K562 (cell line): ENCODE measurements around the gene ZNF428. TPM values are rescaled to one million over a fixed set of nuclear protein-coding genes. Genes with fewer than 3 reads are reported as not detected.

Experiments used
- BHLHE40 ChIP-seq: IDR thresholded peaks from 2 replicates; pipeline ENCODE4 v1.6.1; 2011; ENCODE audit warnings: low read length, improper control_type of control experiment
- CBFB ChIP-seq: sonication (generic); formaldehyde crosslinking; IDR thresholded peaks from 2 replicates; pipeline ENCODE4 v1.4.0; 2020; ENCODE audit warnings: mild to moderate bottlenecking, missing genetic modification reagents
- FOS ChIP-seq: IDR thresholded peaks from 3 replicates; pipeline ENCODE4 v1.6.1; 2011; ENCODE audit not compliant: insufficient read length; ENCODE audit errors: extremely low read depth
- GABPB2 ChIP-seq: fragments of 250-450 bp; sonication (Bioruptor Pico); conservative IDR thresholded peaks from 2 replicates; pipeline ENCODE4 v1.5.1; 2021; ENCODE audit warnings: mild to moderate bottlenecking
- HLTF ChIP-seq: fragments of 450-650 bp; IDR thresholded peaks from 2 replicates; pipeline ENCODE4 v1.6.1; 2016
- HMGXB4 ChIP-seq: sonication (generic); formaldehyde crosslinking; IDR thresholded peaks from 2 replicates; pipeline ENCODE4 v1.8.1; 2023; ENCODE audit warnings: mild to moderate bottlenecking, missing genetic modification reagents
- HNRNPH1 ChIP-seq: fragments of 200-400 bp; formaldehyde crosslinking; optimal IDR thresholded peaks from 2 replicates; pipeline ENCODE3; 2017; ENCODE audit warnings: low read depth, mild to moderate bottlenecking, low read length, moderate library complexity
- JUN ChIP-seq, 2 experiments: sonication (generic) in 1 of 2; formaldehyde crosslinking in 1 of 2; IDR thresholded peaks; 2 replicates each; pipeline versions ENCODE4 v1.6.1 to v1.8.0; 2012 to 2022; ENCODE audit warnings: borderline replicate concordance in 2 of 2, mild to moderate bottlenecking in 2 of 2, improper control_type of control experiment in 1 of 2, low read depth in 1 of 2, low read length in 1 of 2, missing genetic modification reagents in 1 of 2
- MEIS2 ChIP-seq: fragments of 450-650 bp; IDR thresholded peaks from 2 replicates; pipeline ENCODE4 v1.6.1; 2014; ENCODE audit warnings: mild to moderate bottlenecking; ENCODE audit not compliant: partially characterized antibody
- MXI1 ChIP-seq: IDR thresholded peaks from 2 replicates; pipeline ENCODE4 v1.6.1; 2011; ENCODE audit warnings: low read depth, mild to moderate bottlenecking, improper control_type of control experiment, low read length
- NCOA4 ChIP-seq: fragments of 450-650 bp; IDR thresholded peaks from 2 replicates; pipeline ENCODE4 v1.6.1; 2018; ENCODE audit warnings: mild to moderate bottlenecking; ENCODE audit not compliant: partially characterized antibody
- NELFE ChIP-seq: IDR thresholded peaks from 2 replicates; pipeline ENCODE4 v1.6.1; 2011; ENCODE audit warnings: mild to moderate bottlenecking; ENCODE audit not compliant: insufficient read depth, insufficient read length
- POLR2B ChIP-seq: fragments of 450-650 bp; IDR thresholded peaks from 2 replicates; pipeline ENCODE4 v1.6.1; 2018; ENCODE audit warnings: low read depth; ENCODE audit not compliant: partially characterized antibody
- RB1 ChIP-seq: fragments of 450-650 bp; IDR thresholded peaks from 2 replicates; pipeline ENCODE4 v1.6.1; 2017; ENCODE audit warnings: low read depth, mild to moderate bottlenecking
- SMAD1 ChIP-seq: fragments of 150-350 bp; IDR thresholded peaks from 2 replicates; pipeline ENCODE4 v1.6.1; 2014; ENCODE audit warnings: low read length, low read depth; ENCODE audit not compliant: partially characterized antibody
- SMC3 ChIP-seq: conservative IDR thresholded peaks from 2 replicates; pipeline ENCODE4 v1.6.1; 2011; ENCODE audit warnings: low read depth, low read length, improper control_type of control experiment; ENCODE audit not compliant: insufficient read depth
- TFAP4 ChIP-seq: sonication (generic); formaldehyde crosslinking; IDR thresholded peaks from 2 replicates; pipeline ENCODE4 v1.8.0; 2022; ENCODE audit warnings: missing genetic modification reagents, mild to moderate bottlenecking, moderate library complexity, borderline replicate concordance
- TSC22D4 ChIP-seq: fragments of 450-650 bp; IDR thresholded peaks from 2 replicates; pipeline ENCODE4 v1.6.1; 2016; ENCODE audit warnings: missing genetic modification characterization, missing biosample characterization, control low read depth
- WHSC1 ChIP-seq: IDR thresholded peaks from one replicate; pipeline ENCODE4 v1.6.1; 2012; ENCODE audit warnings: low read length, control low read depth, inconsistent platforms
- ZFP1 ChIP-seq: fragments of 450-650 bp; formaldehyde crosslinking; IDR thresholded peaks from 2 replicates; pipeline ENCODE4 v1.4.0; 2020; ENCODE audit warnings: mild to moderate bottlenecking, mixed read lengths
- ZKSCAN3 ChIP-seq: fragments of 250-450 bp; sonication (Bioruptor Pico); IDR thresholded peaks from 2 replicates; pipeline ENCODE4 v1.4.0; 2020
- ZNF134 ChIP-seq: fragments of 250-450 bp; sonication (Bioruptor Pico); conservative IDR thresholded peaks from 2 replicates; pipeline ENCODE4 v1.4.0; 2020
- ZNF395 ChIP-seq: fragments of 200-800 bp; sonication (Bioruptor generic); IDR thresholded peaks from 2 replicates; pipeline ENCODE4 v1.6.1; 2017; ENCODE audit warnings: missing genetic modification characterization, missing compliant biosample characterization
- ZNF445 ChIP-seq: fragments of 250-450 bp; sonication (Bioruptor Pico); IDR thresholded peaks from 2 replicates; pipeline ENCODE4 v1.4.0; 2020; ENCODE audit warnings: low read depth, mild to moderate bottlenecking, moderate library complexity
- ZNF583 ChIP-seq: fragments of 250-450 bp; sonication (Bioruptor Pico); IDR thresholded peaks from 2 replicates; pipeline ENCODE4 v1.4.0; 2020
- polyA plus RNA-seq, 8 experiments: library from polyadenylated mRNA; depleted of rRNA in 4 of 8; stranded (reverse) in 5 of 8; unstranded in 3 of 8; fragments of >200 nt; fragmentation: Nextera tagmentation in 2 of 8; fragmentation: Illumina TruSeq in 1 of 8; extraction: Ambion mirVana in 2 of 8; extraction: Trizol in 1 of 8; gene quantifications; 2 replicates each; pipeline versions ENCODE4 v1.2.1 to v1.2.3, GENCODE V29; 2011 to 2014; ENCODE audit warnings: inconsistent platforms in 1 of 8, missing spikeins in 1 of 8
- total RNA-seq, 7 experiments: library from RNA; depleted of rRNA in 6 of 7; stranded (reverse); fragments of >200 nt in 6 of 7; fragmentation: Illumina TruSeq in 2 of 7; extraction: Trizol in 2 of 7; gene quantifications; 2 replicates each; pipeline versions ENCODE4 v1.2.1 to v1.2.3, GENCODE V29; 2011 to 2021; ENCODE audit warnings: low replicate concordance in 1 of 7
- TF ChIP-seq, protein P1 (sequence below): fragments of 250-450 bp; sonication (Bioruptor Pico); IDR thresholded peaks from 2 replicates; pipeline ENCODE4 v1.9.0; 2021; ENCODE audit warnings: mild to moderate bottlenecking

Gene ZNF428
- total and polyA plus RNA-seq, 9 of the 15 experiments (the other 6 are each of a cell fraction or from before 2014, with no cell fraction given) = 0.15 to 85.7 (median 15.9) TPM

- peak; percentile 81 for TF ChIP-seq HMGXB4 (CRISPR knock-in tag)
- no peak for TF ChIP-seq SMC3
- no peak for TF ChIP-seq POLR2B
- no peak for TF ChIP-seq FOS
- no peak for TF ChIP-seq NELFE
- no peak for TF ChIP-seq MXI1
- TF ChIP-seq ZFP1 (CRISPR knock-in tag) = no peak
- TF ChIP-seq HNRNPH1 = no peak
- no peak for TF ChIP-seq SMAD1
- no peak for TF ChIP-seq ZNF134 (CRISPR knock-in tag)
- TF ChIP-seq, protein P1, sequence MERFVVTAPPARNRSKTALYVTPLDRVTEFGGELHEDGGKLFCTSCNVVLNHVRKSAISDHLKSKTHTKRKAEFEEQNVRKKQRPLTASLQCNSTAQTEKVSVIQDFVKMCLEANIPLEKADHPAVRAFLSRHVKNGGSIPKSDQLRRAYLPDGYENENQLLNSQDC (CRISPR knock-in tag) = peak; percentile 49; the same call in 1 of the 2 replicates
- peak; percentile 83 for TF ChIP-seq MEIS2
- TF ChIP-seq GABPB2 (CRISPR knock-in tag) = no peak
- TF ChIP-seq WHSC1 = no peak
- TF ChIP-seq ZNF445 (CRISPR knock-in tag) = no peak
- TF ChIP-seq ZNF395 = peak; percentile 90
- TF ChIP-seq HLTF = no peak
- TF ChIP-seq ZNF583 (CRISPR knock-in tag) = 0 out of 2 replicates have a peak, but pooled peaks have one; percentile 77
- TF ChIP-seq BHLHE40 = 0 out of 2 replicates have a peak, but pooled peaks have one; percentile 10
- no peak for TF ChIP-seq CBFB
- TF ChIP-seq NCOA4 = no peak
- no peak for TF ChIP-seq ZKSCAN3 (CRISPR knock-in tag)
- no peak for TF ChIP-seq JUN (IDR thresholded peaks at IDR 0.05; ENCODE audit: borderline replicate concordance, low read depth, low read length)
- no peak for TF ChIP-seq JUN (CRISPR knock-in tag; IDR thresholded peaks at IDR 0.05; ENCODE audit: borderline replicate concordance)
- peak; percentile 63 for TF ChIP-seq RB1
- TF ChIP-seq TFAP4 (CRISPR knock-in tag) = 0 out of 2 replicates have a peak, but pooled peaks have one; percentile 23
- no peak for TF ChIP-seq TSC22D4 (tag)
Observed at GRCh38 chr19:43619262-43620060, at the start of gene ZNF428 (continued).
